Mesothelial cell of epicardium (in vitro differentiated cells): ENCODE results near the gene PPFIA1. TPM values are rescaled to one million over a fixed set of nuclear protein-coding genes. Genes with fewer than 3 reads are reported as not detected.

Experiments used
- DNase-seq, 2 experiments: peaks; one replicate each; pipeline ENCODE4 v3.0.0; 2021; ENCODE audit warnings: low spot score in 2 of 2; ENCODE audit not compliant: unreplicated experiment in 2 of 2
- H3K27ac Mint-ChIP-seq: 2 replicates; pipeline ENCODE4 v1.8.0; 2021; ENCODE audit warnings: mixed read lengths
- H3K27me3 Mint-ChIP-seq: 2 replicates; pipeline ENCODE4 v1.8.0; 2021; ENCODE audit warnings: low read depth, mixed read lengths
- H3K36me3 Mint-ChIP-seq: 2 replicates; pipeline ENCODE4 v1.8.0; 2021; ENCODE audit warnings: mixed read lengths
- H3K4me1 Mint-ChIP-seq: 2 replicates; pipeline ENCODE4 v1.8.0; 2021; ENCODE audit warnings: mixed read lengths
- H3K4me3 Mint-ChIP-seq: 2 replicates; pipeline ENCODE4 v1.8.0; 2021; ENCODE audit warnings: mild to moderate bottlenecking, moderate library complexity, mixed read lengths
- H3K9me3 Mint-ChIP-seq: 2 replicates; pipeline ENCODE4 v1.8.0; 2021; ENCODE audit warnings: mixed read lengths
- CTCF ChIP-seq: fragments of 200-600 bp; sonication (generic); IDR thresholded peaks from one replicate; pipeline ENCODE4 v1.5.0; 2021; ENCODE audit warnings: antibody characterized with exemption; ENCODE audit not compliant: unreplicated experiment
- total RNA-seq: library from RNA; stranded (reverse); gene quantifications from 3 replicates; pipeline ENCODE4 v1.2.1, GENCODE V29; 2021

PPFIA1 gene
- total RNA-seq, 1 donor from 2014 or later = 59.1 TPM

GRCh38 chr11:70298243-70298915, 27.9 kb downstream of the PPFIA1 start:
- Mint-ChIP-seq H3K4me1 (peaks cover 6% of the 10 kb centered on the region), H3K9me3 (no peaks in the 10 kb centered on the region), H3K4me3 (no peak overlapping the region), H3K36me3 (peaks cover 24% of the 10 kb centered on the region), H3K27me3 (no peaks in the 10 kb centered on the region), H3K27ac (peak overlapping the region; percentile 86)
- no peak for TF ChIP-seq CTCF
- DNase-seq = no peak

DNA sequence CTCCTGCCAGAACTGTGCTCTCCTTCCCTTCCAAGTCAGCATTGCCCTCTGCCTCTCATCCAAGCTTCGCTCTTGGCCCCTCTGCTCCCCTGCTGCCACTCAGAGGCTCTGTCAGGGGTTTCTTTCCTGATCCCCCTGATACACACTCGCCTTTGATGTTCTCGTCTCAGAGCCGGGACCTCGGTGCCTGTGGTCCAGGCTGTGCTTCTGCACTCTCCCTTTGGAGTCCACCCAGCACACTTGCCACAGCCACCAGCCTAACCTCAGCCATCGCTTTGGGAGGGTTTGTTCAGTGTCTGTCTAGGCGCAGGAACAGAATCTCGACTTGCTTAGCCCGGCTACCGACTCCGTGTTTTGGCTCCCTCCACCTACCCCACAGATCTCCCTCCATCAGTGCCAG, 29.1 kb downstream of the PPFIA1 start:
- Mint-ChIP-seq H3K27me3 (no peaks in the 10 kb centered on the region), H3K4me1 (peaks cover 6% of the 10 kb centered on the region), H3K36me3 (peaks cover 16% of the 10 kb centered on the region), H3K27ac (peak overlapping the region; percentile 26), H3K9me3 (no peaks in the 10 kb centered on the region), H3K4me3 (no peak overlapping the region)
- no peak for DNase-seq
- no peak for TF ChIP-seq CTCF

DNA sequence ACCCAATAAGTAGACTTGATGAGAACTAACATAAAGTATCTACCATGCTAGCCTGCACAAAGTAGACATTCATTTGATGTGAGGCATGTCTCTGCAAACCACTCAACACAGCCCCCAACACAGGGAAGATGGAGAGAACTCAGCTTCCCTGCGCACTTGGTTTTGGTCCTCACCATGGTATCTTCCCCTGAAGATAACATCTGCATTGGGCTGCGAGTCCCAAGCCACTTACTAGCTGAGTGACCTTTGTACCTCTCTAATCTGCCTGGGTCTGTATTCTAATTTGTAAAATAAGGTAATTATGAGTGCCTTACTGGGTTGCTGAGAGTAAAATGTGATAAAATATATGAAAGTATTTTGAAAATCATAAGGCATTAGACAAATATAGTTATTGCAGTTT, 30.7 kb downstream of the PPFIA1 start:
- peaks cover 6% of the 10 kb centered on the region for H3K4me1 Mint-ChIP-seq
- H3K27ac Mint-ChIP-seq = no peak overlapping the region
- DNase-seq = no peak
- H3K4me3 Mint-ChIP-seq = no peak overlapping the region
- no peaks in the 10 kb centered on the region for H3K27me3 Mint-ChIP-seq
- no peaks in the 10 kb centered on the region for H3K9me3 Mint-ChIP-seq
- no peak for TF ChIP-seq CTCF
- H3K36me3 Mint-ChIP-seq = peaks cover 16% of the 10 kb centered on the region

GRCh38 chr11:70301721-70302418, 31.4 kb downstream of the PPFIA1 start:
- DNase-seq = no peak
- Mint-ChIP-seq H3K4me1 (peaks cover 6% of the 10 kb centered on the region), H3K9me3 (no peaks in the 10 kb centered on the region), H3K4me3 (no peak overlapping the region), H3K27me3 (no peaks in the 10 kb centered on the region), H3K36me3 (peaks cover 13% of the 10 kb centered on the region), H3K27ac (no peak overlapping the region)
- TF ChIP-seq CTCF = no peak

- DNase-seq = no peak
- peaks cover 6% of the 10 kb centered on the region for H3K4me1 Mint-ChIP-seq
- no peak overlapping the region for H3K27ac Mint-ChIP-seq
- no peaks in the 10 kb centered on the region for H3K9me3 Mint-ChIP-seq
- no peak for TF ChIP-seq CTCF
- H3K4me3 Mint-ChIP-seq = no peak overlapping the region
- no peaks in the 10 kb centered on the region for H3K27me3 Mint-ChIP-seq
- H3K36me3 Mint-ChIP-seq = peaks cover 15% of the 10 kb centered on the region
Observed at GRCh38 chr11:70302419-70302752, 31.9 kb downstream of the PPFIA1 start.
